Tibial artery (tissue), 4 donors: ENCODE measurements around the gene FRMD1.

ENCODE experiments used
- DNase-seq, 2 donors: peaks; one replicate each; pipeline ENCODE4 v3.0.0-alpha.2; 2019
- H3K27ac ChIP-seq, 2 donors: fragments of 200-600 bp; sonication (generic) in 1 of 2; 1 replicate in 1 of 2; 2 replicates in 1 of 2; pipeline ENCODE4 v1.5.1; 2018 to 2019; ENCODE audit warnings: mild to moderate bottlenecking in 1 of 2
- H3K27me3 ChIP-seq, 2 donors: fragments of 200-600 bp; sonication (generic) in 1 of 2; one replicate each; pipeline versions ENCODE4 v1.5.1 to v1.6.0; 2016 to 2019
- H3K36me3 ChIP-seq, 3 donors: fragments of 200-600 bp; sonication (generic) in 2 of 3; one replicate each; pipeline ENCODE4 v1.5.1; 2016 to 2019; ENCODE audit warnings: mild to moderate bottlenecking in 2 of 3
- H3K4me1 ChIP-seq, 4 donors: fragments of 200-600 bp; sonication (generic) in 2 of 4; 1 replicate in 3 of 4; 2 replicates in 1 of 4; pipeline ENCODE4 v1.5.1; 2016 to 2019
- H3K4me3 ChIP-seq, 2 donors: fragments of 200-600 bp; sonication (generic) in 1 of 2; 1 replicate in 1 of 2; 2 replicates in 1 of 2; pipeline ENCODE4 v1.5.1; 2018 to 2019; ENCODE audit warnings: mild to moderate bottlenecking in 2 of 2
- H3K9me3 ChIP-seq, 3 donors: fragments of 200-600 bp; sonication (generic) in 1 of 3; one replicate each; pipeline ENCODE4 v1.5.1; 2016 to 2019
- CTCF ChIP-seq, 2 experiments: fragments of 200-600 bp in 1 of 2; fragments of 450-650 bp in 1 of 2; IDR thresholded peaks; one replicate each; pipeline ENCODE4 v1.5.1; 2017 to 2019; ENCODE audit warnings: antibody characterized with exemption in 2 of 2, mild to moderate bottlenecking in 1 of 2, moderate library complexity in 1 of 2
- intact Hi-C: fragments of 100-400 bp; cut with DNase I; formaldehyde crosslinking; loops from one replicate; pipeline ENCODE4 v1.15.0; 2023; ENCODE audit warnings: low total_unique reads

FRMD1 gene

GRCh38 chr6:168041928-168042327 lies 37.1 kb downstream of the FRMD1 start:
- peak in 1 of 2 donors; percentile 9 for DNase-seq
- intact Hi-C loops, result no loop called here
- no peaks in the 10 kb centered on the region for H3K36me3 ChIP-seq
- peaks cover 0 to 4% of the 10 kb centered on the region in 2 donors for H3K27me3 ChIP-seq
- H3K4me1 ChIP-seq, result no peaks in the 10 kb centered on the region
- H3K9me3 ChIP-seq, result peaks cover 0 to 21% (median 18%) of the 10 kb centered on the region in 3 donors
- TF ChIP-seq CTCF (IDR thresholded peaks at IDR 0.05), result no peak
- H3K27ac ChIP-seq, result no peak overlapping the region
- H3K4me3 ChIP-seq, result no peak overlapping the region

- peaks cover 0 to 4% of the 10 kb centered on the region in 2 donors for H3K27me3 ChIP-seq
- no peaks in the 10 kb centered on the region for H3K36me3 ChIP-seq
- TF ChIP-seq CTCF (IDR thresholded peaks at IDR 0.05), result no peak
- no peak overlapping the region for H3K4me3 ChIP-seq
- peaks cover 0 to 3% (median 2%) of the 10 kb centered on the region in 4 donors for H3K4me1 ChIP-seq
- peaks cover 0 to 21% (median 18%) of the 10 kb centered on the region in 3 donors for H3K9me3 ChIP-seq
- peak in 1 of 2 donors; percentile 7 for DNase-seq
- no peak overlapping the region for H3K27ac ChIP-seq
- intact Hi-C loops, result no loop called here
These were observed 38.0 kb downstream of the FRMD1 start for GRCh38 chr6:168040856-168041496.

GRCh38 chr6:168039849-168040248 lies 39.2 kb downstream of the FRMD1 start:
- intact Hi-C loops, result no loop called here

GRCh38 chr6:168039301-168039700 lies 39.7 kb downstream of the FRMD1 start:
- Histone ChIP-seq H3K4me1 (peaks cover 0 to 8% (median 3%) of the 10 kb centered on the region in 4 donors), H3K27me3 (peaks cover 0 to 4% of the 10 kb centered on the region in 2 donors), H3K27ac (no peak overlapping the region), H3K36me3 (no peaks in the 10 kb centered on the region), H3K9me3 (peaks cover 0 to 21% (median 18%) of the 10 kb centered on the region in 3 donors), H3K4me3 (no peak overlapping the region)
- intact Hi-C loops, result no loop called here
- no peak for DNase-seq
- no peak for TF ChIP-seq CTCF (IDR thresholded peaks at IDR 0.05)

More at GRCh38 chr6:168039849-168040248, 39.2 kb downstream of the FRMD1 start:
- Histone ChIP-seq H3K4me3 (no peak overlapping the region), H3K27me3 (peaks cover 0 to 4% of the 10 kb centered on the region in 2 donors), H3K36me3 (no peaks in the 10 kb centered on the region), H3K9me3 (peaks cover 0 to 21% (median 18%) of the 10 kb centered on the region in 3 donors), H3K27ac (no peak overlapping the region), H3K4me1 (peaks cover 0 to 8% (median 3%) of the 10 kb centered on the region in 4 donors)
- no peak for TF ChIP-seq CTCF (IDR thresholded peaks at IDR 0.05)
- peak in 1 of 2 donors; percentile 12 for DNase-seq

GRCh38 chr6:168038576-168039140 lies 40.4 kb downstream of the FRMD1 start:
- Histone ChIP-seq H3K4me3 (no peak overlapping the region), H3K27ac (no peak overlapping the region), H3K27me3 (peaks cover 0 to 4% of the 10 kb centered on the region in 2 donors), H3K4me1 (peaks cover 0 to 8% (median 3%) of the 10 kb centered on the region in 4 donors), H3K36me3 (no peaks in the 10 kb centered on the region), H3K9me3 (peaks cover 0 to 21% (median 18%) of the 10 kb centered on the region in 3 donors)
- DNase-seq, result no peak
- intact Hi-C loops, result no loop called here
- TF ChIP-seq CTCF (IDR thresholded peaks at IDR 0.05), result no peak
